Measurements from ENCODE around the gene KRTAP5-11.
"Not testable (repeated sequence)": the region's sequence is repeated elsewhere in the genome, so short reads cannot be mapped to it uniquely, and the experiment has no call there.

Gene KRTAP5-11, protein sequence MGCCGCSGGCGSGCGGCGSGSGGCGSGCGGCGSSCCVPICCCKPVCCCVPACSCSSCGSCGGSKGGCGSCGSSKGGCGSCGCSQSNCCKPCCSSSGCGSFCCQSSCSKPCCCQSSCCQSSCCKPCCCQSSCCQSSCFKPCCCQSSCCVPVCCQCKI

DNA sequence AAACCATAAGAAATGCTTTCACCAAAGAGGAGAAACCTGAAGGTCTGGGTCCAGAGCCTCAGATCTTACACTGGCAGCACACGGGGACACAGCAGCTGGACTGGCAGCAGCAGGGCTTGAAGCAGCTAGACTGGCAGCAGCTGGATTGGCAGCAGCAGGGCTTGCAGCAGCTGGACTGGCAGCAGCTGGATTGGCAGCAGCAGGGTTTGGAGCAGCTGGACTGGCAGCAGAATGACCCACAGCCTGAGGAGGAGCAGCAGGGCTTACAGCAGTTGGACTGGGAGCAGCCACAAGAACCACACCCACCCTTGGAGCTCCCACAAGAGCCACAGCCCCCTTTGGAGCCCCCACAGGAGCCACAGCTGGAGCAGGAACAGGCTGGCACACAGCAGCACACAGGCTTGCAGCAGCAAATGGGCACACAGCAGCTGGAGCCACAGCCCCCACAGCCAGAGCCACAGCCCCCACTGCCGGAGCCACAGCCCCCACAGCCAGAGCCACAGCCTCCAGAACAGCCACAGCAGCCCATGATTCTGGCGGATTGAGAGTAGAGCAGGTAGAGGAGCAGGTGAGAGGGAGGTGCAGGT, at the start of gene KRTAP5-11:
Gene KRTAP5-11, minus strand, starts transcription at position 567 of the 587 bp plus-strand sequence. Its CDS starts 38 bp downstream, at position 529.
- FAIRE-seq: no peak

DNA sequence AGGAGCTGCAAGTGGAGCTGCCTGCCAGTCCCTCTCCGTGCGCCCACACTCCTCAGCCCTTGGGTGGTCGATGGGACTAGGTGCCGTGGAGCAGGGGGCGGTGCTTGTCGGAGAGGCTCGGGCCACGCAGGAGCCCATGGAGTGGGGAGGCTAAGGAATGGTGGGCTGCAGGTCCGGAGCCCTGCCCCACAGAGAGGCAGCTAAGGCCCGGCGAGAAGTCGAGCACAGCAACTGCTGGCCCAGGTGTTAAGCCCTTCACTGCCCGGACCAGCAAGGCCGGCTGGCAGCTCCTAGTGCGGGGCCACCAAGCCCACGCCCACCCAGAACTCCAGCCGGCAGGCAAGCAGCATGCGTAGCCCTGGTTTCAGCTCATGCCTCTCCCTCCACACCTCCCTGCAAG, 48.9 kb upstream of the KRTAP5-11 start:
- not testable (repeated sequence) for FAIRE-seq

DNA sequence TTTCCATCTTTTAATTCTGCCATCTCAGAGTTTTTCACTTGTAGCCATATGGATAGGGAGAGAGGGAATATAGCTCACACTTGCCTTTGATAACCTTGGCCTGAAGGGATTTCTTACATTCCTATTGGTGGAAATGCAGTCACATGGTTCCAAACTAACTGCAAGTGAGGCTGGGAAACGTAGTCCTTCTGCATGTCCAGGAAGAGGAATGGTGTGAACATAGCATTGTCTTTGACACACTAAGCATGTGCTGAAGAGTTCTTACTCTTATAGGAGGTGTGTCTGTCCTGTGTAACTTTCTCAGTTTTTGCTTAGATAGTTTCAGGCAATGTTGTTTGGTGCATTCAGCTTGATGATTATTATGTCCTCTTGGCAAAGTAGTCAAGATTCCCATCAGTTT, 47.4 kb upstream of the KRTAP5-11 start:
- FAIRE-seq: not testable (repeated sequence)

DNA sequence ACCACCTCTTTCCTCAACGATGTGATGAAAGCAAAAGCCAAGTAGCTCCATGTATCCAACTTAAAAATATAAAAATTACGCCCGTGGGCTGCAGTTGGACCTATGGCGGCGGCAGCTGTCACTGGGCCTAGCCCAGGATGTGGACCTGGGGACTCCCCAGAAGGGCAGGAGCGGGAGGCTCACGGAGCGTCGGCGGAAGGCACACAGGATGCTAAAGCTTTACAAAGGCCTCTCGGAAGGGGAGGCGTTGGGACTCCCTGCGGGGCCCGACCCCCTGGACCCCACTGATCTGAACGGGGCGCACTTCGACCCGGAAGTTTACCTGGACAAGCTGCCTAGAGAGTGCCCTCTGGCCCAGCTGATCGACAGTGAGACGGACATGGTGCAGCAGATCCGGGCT, 46.3 kb upstream of the KRTAP5-11 start:
- not testable (repeated sequence) for FAIRE-seq

DNA sequence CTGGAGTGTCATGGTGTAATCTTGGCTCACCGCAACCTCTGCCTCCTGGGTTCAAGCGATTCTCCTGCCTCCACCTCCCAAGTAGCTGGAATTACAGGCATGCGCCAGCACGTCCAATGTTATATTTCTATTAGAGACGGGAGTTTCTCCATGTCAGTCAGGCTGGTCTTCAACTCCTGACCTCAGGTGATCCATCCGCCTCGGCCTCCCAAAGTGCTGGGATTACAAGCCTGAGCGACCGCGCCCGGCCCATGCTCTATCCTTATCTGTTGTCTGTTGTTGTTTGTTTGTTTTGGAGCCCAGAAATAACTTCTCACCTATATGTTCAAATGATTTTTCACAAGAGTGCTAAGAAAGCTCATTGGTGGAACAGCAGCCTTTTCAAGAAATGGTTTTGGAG, 40.6 kb upstream of the KRTAP5-11 start:
- not testable (repeated sequence) for FAIRE-seq

DNA sequence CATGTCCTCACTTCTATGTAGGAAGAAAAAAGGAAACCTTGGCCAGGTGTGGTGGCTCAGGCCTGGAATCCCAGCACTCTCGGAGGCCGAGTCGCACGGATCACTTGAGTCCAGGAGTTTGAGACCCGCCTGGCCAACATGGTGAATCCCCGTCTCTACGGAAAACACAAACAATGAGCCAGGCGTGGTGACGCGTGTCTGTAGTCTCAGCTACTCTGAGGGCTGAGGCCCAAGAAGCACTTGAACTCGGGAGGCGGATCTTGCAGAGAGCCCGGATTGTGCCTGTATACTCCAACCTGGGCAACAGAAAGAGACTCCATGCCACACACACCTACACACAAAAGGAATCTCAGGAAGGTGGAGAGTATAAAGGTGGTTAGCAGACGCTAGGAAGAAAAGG, 39.9 kb upstream of the KRTAP5-11 start:
- FAIRE-seq: not testable (repeated sequence)

DNA sequence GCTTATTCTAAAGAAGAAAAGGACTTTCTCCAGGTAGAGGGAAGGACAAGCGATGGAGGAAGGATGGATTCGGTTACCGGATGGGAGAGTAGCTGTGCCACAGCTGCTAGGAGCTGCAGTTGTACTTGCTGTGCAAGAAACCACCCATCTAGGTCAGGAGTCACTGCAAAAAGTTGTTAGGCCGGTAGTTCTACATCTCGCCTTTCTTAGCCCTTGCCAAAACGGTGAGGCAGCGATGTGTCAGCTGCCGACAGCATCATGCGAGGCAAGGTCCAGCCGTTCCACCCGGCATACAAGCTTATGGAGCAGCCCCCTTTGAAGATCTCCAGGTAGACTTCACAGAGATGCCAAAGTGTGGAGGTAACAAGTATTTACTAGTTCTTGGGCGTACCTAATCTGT, 32.3 kb upstream of the KRTAP5-11 start:
- FAIRE-seq: not testable (repeated sequence)

DNA sequence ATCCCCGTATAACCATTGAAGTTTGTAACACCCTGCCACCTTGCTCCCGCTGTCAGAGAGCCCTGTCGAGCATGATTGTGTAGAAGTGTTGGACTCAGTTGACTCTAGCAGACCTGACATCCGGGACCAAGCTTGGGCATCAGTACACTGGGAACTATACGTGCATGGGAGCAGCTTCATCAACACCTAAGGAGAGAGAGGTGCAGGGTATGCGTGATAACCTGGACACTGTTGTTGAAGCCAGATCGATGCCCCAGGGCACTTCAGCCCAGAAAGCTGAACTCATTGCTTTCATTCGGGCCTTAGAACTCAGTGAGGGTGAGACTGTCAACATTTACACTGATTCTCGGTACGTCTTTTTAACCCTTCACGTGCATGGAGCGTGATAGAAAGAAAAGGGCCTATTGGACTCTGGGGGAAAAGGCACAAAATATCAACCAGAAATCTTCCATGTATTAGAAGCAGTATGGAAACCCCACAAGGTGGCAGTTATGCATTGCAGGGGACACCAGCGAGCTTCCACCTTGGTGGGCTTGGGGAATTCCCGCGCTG, 31.8 kb upstream of the KRTAP5-11 start:
- FAIRE-seq: not testable (repeated sequence)

DNA sequence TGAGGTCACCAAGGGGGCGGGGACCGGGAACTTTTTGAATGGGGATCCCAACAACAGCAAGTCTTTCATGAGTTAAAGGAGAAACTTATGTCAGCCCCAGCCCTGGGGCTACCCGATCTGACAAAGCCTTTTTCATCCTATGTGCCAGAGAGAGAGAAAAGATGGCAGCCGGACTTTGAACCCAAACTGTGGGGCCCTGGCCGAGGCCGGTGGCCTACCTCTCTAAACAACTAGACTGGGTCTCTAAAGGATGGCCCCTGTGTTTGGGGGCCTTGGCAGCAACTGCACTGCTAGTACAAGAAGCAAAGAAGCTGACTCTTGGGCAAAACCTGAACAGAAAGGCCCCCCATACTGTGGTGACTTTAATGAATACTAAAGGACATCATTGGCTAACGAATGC, 31.3 kb upstream of the KRTAP5-11 start:
- not testable (repeated sequence) for FAIRE-seq

DNA sequence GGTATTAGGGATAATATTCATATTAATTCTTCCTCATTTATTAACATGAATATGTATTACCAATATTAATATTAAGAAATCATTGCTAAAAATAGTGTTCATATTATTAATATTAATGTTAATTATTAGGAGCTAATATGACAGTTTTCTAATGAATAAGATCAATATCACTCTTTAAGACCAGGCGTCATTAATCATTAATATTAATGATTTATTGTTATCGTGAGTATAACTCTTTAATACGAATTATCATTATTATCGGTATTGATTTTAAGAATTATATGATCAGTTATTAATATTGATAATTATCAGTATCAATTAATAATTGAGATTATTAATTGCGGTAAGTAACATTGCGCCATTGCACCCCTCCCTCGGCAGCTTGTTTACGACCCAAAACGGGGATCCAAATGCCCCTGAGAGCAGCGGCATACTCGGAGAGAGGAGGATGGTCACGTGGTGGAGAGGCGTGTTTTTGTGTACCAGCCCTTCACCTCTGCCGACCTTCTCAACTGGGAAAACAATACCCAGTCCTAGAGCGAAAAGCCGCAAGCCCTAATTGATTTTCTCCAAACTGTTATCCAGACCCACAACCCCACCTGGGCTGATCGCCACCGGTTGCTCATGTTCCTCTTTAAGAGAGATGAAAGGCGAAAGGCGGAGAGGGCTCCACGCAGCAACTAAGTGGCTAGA, 28.7 kb upstream of the KRTAP5-11 start:
- FAIRE-seq: peak; percentile 77

DNA sequence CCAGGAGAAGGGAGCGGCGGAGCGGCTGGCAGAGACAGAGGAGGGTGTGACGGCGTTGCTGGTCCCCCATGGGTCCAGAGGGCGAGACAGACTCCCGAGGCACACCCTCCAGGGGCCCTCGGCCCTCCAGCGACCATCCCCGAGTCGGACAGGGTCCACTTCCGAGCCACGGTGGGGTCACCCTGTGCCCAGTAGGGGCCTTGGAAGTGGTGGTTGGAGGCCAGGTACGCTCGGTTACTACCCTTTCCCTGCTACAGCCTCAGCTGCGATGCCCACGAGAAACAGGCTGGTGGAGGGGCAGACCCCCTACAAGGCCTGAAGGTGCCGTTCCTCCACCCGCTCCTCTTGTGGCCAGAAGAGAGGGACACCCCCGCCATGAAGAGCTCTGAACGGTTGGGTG, 25.6 kb upstream of the KRTAP5-11 start:
- not testable (repeated sequence) for FAIRE-seq

DNA sequence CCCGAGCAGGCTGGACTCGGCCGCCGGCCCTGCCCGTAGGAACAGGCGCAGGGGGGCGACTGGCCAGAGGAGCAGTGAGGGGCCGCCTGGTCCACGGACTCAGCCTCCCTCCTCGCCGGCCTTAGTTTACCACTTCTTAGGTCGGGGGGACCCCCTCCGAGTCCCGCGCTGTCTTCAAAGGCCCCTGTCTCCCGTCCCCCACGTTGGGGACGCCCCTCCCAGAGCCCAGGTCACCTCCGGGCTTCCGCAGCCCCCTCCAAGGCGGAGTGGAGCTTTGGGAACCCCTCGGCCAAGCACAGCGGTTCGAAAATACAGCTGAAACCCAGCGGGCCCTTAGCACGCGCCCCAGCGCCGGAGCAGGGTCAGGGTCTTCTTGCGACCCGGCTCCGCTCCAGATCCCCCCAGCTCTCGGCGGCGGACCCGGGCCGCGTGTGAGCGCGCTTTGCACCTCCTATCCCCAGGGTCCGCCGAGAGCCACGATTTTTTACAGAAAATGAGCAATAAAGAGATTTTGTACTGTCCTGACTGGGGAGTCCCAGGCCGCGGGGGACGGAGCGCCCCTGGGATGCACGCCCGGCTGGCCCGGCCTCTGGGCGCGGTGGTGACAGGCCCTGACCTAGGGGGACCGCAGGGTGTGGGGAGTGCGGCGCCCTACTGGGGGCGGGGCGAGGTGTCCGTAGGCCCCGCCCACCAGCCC, 25.0 kb upstream of the KRTAP5-11 start:
- not testable (repeated sequence) for FAIRE-seq

DNA sequence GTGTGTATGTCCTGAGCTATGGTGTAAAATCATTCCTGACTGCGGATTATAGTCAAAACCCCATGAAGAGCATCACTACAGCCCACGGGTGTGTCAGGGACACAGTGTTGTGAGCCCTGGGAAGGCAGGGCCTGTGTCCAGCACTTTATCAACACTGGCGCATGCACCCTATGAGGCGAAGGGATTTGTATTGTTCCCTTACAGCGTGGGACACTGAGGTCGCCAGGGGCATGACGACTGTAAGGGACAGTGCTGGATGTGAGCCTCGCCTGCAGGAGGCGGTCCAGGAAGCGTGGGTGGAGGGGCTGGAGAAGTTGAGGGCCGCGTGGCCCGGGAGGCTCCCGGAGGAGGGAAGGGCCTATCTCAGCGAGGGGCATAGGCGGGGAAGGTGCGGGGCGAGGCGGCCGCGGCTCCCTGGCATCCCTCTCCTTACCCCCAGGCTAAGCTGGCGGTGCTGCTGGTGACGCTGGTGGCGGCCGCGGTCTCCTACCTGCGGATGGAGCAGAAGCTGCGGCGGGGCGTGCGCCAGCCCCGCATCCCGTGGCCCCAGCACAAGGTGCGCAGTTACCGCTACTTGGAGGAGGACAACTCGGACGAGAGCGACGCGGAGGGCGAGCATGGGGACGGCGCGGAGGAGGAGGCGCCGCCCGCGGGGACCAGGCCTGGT, 24.3 kb upstream of the KRTAP5-11 start:
- not testable (repeated sequence) for FAIRE-seq

DNA sequence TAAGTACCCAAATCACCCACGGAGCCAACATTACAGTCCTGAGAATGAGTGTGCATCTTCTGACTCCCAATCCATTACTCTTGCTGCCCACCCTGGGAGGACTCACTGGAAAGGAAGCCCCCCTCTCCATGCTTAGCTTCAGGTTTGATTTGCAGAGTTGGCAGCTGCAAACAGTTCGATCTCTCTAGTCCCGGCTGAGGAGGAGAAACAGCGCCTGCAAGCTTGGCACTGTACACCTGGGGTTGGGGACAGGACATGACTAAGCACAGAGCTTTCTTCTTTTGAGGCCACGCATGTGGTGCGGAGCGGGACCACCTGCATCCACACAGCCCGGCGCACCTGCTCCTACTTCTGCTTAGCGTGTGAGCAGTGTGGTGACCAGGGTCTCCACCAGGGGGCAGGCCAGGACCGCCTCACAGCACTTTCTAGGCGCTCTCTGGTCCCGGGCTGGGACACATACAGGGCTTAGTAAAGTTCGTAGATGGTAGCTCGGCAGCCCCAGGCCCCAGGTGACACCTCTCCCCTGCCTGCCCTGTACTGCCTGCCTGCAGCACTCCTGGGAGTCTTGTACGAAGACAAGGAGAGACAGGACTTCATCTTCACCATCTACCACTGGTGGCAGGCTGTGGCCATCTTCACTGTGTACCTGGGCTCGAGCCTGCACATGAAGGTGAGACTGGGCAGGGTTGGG, 22.3 kb upstream of the KRTAP5-11 start:
- not testable (repeated sequence) for FAIRE-seq

DNA sequence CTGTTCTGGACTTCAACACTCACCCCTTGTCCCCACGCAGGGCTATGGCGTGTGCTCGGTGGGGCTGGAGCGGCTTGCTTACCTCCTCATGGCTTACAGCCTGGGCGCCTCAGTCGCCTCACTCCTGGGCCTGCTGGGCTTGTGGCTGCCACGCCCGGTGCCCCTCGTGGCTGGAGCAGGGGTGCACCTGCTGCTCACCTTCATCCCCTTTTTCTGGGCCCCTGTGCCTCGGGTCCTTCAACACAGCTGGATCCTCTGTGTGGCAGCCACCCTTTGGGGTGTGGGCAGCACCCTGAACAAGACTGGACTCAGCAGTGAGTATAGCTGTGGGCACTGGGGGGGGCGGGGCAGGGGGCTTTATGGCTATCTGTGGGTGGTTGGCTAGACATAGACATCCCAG, 20.5 kb upstream of the KRTAP5-11 start:
- not testable (repeated sequence) for FAIRE-seq

DNA sequence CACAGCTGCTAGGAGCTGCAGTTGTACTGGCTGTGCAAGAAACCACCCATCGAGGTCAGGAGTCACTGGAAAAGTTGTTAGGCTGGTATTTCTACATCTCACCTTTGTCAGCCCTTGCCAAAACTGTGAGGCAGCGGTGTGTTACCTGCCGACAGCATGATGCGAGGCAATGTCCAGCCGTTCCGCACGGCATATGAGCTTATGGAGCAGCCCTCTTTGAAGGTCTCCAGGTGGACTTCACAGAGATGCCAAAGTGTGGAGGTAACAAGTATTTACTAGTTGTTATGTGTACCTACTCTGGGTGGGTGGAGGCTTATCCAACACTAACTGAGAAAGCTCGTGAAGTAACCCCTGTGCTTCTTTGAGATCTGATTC, 6.9 kb upstream of the KRTAP5-11 start:
- FAIRE-seq: not testable (repeated sequence)

DNA sequence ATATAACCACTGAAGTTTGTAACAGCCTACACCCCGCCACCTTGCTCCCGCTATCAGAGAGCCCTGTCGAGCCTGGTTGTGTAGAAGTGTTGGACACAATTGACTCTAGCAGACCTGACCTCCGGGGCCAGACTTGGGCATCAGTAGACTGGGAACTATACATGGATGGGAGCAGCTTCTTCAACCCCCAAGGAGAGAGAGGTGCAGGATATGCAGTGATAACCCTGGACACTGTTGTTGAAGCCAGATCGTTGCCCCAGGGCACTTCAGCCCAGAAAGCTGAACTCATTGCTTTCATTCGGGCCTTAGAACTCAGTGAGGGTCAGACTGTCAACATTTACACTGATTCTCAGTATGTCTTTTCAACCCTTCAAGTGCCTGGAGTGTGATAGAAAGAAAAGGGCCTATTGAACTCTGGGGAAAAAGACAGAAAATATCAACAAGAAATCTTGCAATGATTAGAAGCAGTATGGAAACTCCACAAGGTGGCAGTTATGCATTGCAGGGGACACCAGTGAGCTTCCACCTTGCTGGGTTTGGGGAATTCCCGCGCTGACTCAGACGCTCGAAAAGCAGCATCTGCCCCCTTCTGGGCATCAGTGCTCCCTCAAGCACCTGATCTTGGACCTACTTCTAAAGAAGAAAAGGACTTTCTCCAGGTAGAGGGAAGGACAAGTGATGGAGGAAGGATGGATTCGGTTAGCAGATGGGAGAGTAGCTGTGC, 6.3 kb upstream of the KRTAP5-11 start:
- not testable (repeated sequence) for FAIRE-seq

DNA sequence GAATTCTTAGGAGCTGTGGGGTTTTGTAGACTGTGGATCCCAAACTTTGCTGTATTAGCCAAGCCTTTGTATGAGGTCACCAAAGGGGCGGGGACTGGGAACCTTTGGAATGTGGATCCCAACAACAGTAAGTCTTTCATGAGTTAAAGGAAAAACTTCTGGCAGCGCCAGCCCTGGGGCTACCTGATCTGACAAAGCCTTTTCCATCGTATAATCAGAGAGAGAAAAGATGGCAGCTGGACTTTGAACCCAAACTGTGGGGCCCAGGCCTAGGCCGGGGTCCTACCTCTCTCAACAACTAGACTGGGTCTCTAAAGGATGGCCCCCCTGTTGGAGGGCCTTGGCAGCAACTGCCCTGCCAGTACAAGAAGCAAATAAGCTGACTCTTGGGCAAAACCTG, 5.6 kb upstream of the KRTAP5-11 start:
- not testable (repeated sequence) for FAIRE-seq

DNA sequence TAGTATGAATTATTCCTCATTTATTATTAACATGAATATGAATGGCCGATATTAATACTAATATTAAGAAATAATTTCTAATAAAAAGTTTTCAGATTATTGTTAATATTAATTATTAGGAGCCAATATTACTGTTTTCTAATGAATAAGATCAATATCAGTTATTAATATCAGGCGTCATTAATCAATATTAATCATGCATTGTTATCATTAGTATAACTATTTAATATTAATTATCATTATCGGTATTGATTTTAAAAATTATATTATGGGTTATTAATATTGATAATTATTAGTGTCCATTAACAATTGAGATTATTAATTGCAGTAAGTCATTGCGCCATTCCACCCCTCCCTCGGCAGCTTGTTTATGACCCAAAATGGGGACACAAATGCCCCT, 3.0 kb upstream of the KRTAP5-11 start:
- FAIRE-seq: peak; percentile 11

DNA sequence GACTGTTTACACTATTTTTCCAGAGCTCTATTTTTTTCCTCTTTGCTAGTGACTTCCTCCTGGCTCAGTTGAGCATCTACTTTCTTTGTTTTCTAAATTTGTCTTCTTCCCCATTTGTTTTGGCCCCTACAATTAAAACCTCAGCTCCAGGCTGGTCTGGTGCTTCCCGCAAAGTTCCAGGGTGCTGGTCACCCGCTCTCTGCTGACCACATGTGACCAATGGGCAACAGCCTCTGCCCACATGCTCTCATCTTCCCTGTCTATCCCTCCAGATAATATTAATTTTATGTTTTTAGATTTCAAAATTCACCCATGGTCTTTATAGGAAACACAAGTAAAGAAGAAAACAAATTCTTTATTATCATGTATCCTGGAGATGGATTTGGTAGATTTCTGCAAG, 294 bp upstream of the KRTAP5-11 start:
- not testable (repeated sequence) for FAIRE-seq

DNA sequence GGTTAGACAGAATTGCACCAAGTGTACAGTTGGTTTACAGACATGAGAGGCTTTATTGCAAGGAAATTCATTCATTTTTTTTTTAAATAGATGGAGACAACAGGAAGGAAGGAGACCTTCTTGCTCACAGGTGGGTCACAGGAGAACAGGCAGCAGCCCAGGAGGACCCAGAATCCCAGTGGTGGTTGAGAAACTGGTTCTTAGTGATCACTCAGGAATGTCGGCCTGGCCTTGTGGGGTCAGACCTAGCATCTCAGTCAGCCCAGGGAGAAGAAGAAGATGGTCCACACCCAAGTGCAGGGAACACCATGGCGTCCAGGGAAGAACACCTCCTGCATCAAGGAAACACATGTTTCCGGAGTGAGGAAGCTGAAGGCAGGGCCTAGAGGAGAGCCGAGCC, 849 bp downstream of the KRTAP5-11 start:
- FAIRE-seq: no peak
